ENCODE results near the gene ITIH4. TPM values are rescaled to one million over a fixed set of nuclear protein-coding genes. Genes with fewer than 3 reads are reported as not detected.

Gene ITIH4
- total and polyA plus RNA-seq, 2 of the 13 experiments (the other 11 are each of a cell fraction or from before 2014, with no cell fraction given), result 2.7 to 5.3 TPM

- TF ChIP-seq MXD3 (CRISPR knock-in tag; IDR thresholded peaks at IDR 0.05), result 0 out of 2 replicates have a peak, but pooled peaks have one; percentile 20
- TF ChIP-seq RBFOX2 (IDR thresholded peaks at IDR 0.05; ENCODE audit: low read depth, low read length), result no peak
- no peak for TF ChIP-seq CBX1 (IDR thresholded peaks at IDR 0.05; ENCODE audit: low read depth)
- TF ChIP-seq ZNF83 (CRISPR knock-in tag; IDR thresholded peaks at IDR 0.05; ENCODE audit: borderline replicate concordance), result peak; percentile 28; the same call in 1 of the 2 replicates
These were observed 3.0 kb downstream of the ITIH4 start (continued) for GRCh38 chr3:52827441-52827840.

GRCh38 chr3:52824037-52824436 is 6.4 kb downstream of the ITIH4 start:
- ATAC-seq (no peak), DNase-seq (ENCODE audit: low spot score) (no peak), FAIRE-seq (no peak)
- no peaks in the 10 kb centered on the region for H3K79me2 ChIP-seq (ENCODE audit: insufficient read depth, low read length)
- no peaks in the 10 kb centered on the region for H3K27me3 ChIP-seq (ENCODE audit: control insufficient read depth in 1 of 2, insufficient read depth in 2 of 2, low read length in 2 of 2)
- in situ Hi-C loops (cut with HindIII; ENCODE audit: extremely low pct_ligation_motif_present, low pct_unique_long_range_greater_than_20kb) (loop anchor here (5.0 kb wide), 1 partner anchor 77 kb away; no protein-coding TSS in a partner anchor), intact Hi-C loops (cut with micrococcal nuclease; ENCODE audit: unreplicated experiment) (loop anchor here (10.0 kb wide), 1 partner anchor 49 kb away; the partner anchor contains the start of genes ITIH1 and NEK4)
- ChIA-PET POLR2A (interaction anchor here (0.6 kb wide), 1 partner anchor 1403 kb away, joined by 3 read pairs; no protein-coding TSS in a partner anchor), CTCF (ENCODE audit: low intra/inter-chr PET ratio, low total read pairs) (no interaction called here)
- H3K4me1 ChIP-seq (ENCODE audit: insufficient read depth, low read length), result peaks cover 70% of the 10 kb centered on the region
- no peak overlapping the region for H3K4me2 ChIP-seq (ENCODE audit: low read depth, low read length)
- BruUV-seq (replicated peaks), result no TSS peak
- H3K36me3 ChIP-seq (replicated peaks in 1 of 2; ENCODE audit: control insufficient read depth in 1 of 2, insufficient read depth in 2 of 2, low read length in 2 of 2), result no peaks in the 10 kb centered on the region
- H3K9me3 ChIP-seq (ENCODE audit: low read length), result no peaks in the 10 kb centered on the region
- no CpG with 5 or more reads among the region's 10 CpGs for WGBS (ENCODE audit: low lambda C conversion rate)
- no peak overlapping the region for H3K27ac ChIP-seq (ENCODE audit: extremely low read length, insufficient read depth, low read length)
- no peaks in the 10 kb centered on the region for H4K20me1 ChIP-seq (ENCODE audit: insufficient read depth, low read length)
- H3K4me3 ChIP-seq (replicated peaks in 1 of 3; ENCODE audit: insufficient read depth in 1 of 3, low read depth in 2 of 3, low read length in 3 of 3), result no peak overlapping the region
- no peak overlapping the region for H2AFZ ChIP-seq (ENCODE audit: low read length)
- H3K9ac ChIP-seq (ENCODE audit: insufficient read depth, low read depth, low read length), result no peak overlapping the region
- no peak for TF ChIP-seq CBX2 (IDR thresholded peaks at IDR 0.05; ENCODE audit: low read depth, low read length)
- no peak for TF ChIP-seq CBX2 (CRISPR knock-in tag; IDR thresholded peaks at IDR 0.05; ENCODE audit: low read depth)
- no peak for TF ChIP-seq ATF4 (CRISPR knock-in tag; IDR thresholded peaks at IDR 0.05)
- no peak for TF ChIP-seq ZNF576 (CRISPR knock-in tag; IDR thresholded peaks at IDR 0.05)
- no peak for TF ChIP-seq ETV6 (CRISPR knock-in tag; conservative IDR thresholded peaks at IDR 0.05)
- no peak for TF ChIP-seq NAIF1 (CRISPR knock-in tag; IDR thresholded peaks at IDR 0.05; ENCODE audit: borderline replicate concordance)
- no peak for TF ChIP-seq ZNF230 (CRISPR knock-in tag; IDR thresholded peaks at IDR 0.05)
- TF ChIP-seq MED8 (CRISPR knock-in tag; IDR thresholded peaks at IDR 0.05; ENCODE audit: insufficient replicate concordance), result no peak
- TF ChIP-seq ZKSCAN1 (IDR thresholded peaks at IDR 0.05; ENCODE audit: low read length), result no peak
- no peak for TF ChIP-seq ZNF615 (CRISPR knock-in tag; IDR thresholded peaks at IDR 0.05; ENCODE audit: borderline replicate concordance)
- no peak for TF ChIP-seq ZNF44 (CRISPR knock-in tag; IDR thresholded peaks at IDR 0.05)
- no peak for TF ChIP-seq MXD1 (CRISPR knock-in tag; IDR thresholded peaks at IDR 0.05)
- TF ChIP-seq ZNF619 (CRISPR knock-in tag; IDR thresholded peaks at IDR 0.05), result no peak

Data from HepG2 (cell line).